HG02884 (cell line): ENCODE measurements around the gene CNDP1.
"Not testable (repeated sequence)": the region's sequence is repeated elsewhere in the genome, so short reads cannot be mapped to it uniquely, and the experiment has no call there.

Experiments
- ATAC-seq: cut with Tn5 transposase; IDR thresholded peaks from one replicate; pipeline ENCODE4 v1.9.1; 2021; ENCODE audit warnings: mild to moderate bottlenecking, moderate library complexity; ENCODE audit not compliant: unreplicated experiment

The CNDP1 gene

GRCh38 chr18:74541703-74542555 lies 7.6 kb downstream of the CNDP1 start:
- ATAC-seq: no peak

- ATAC-seq: no peak
These were observed 10.6 kb downstream of the CNDP1 start for GRCh38 chr18:74544898-74545297.

GRCh38 chr18:74546007-74546406 lies 11.7 kb downstream of the CNDP1 start:
- no peak for ATAC-seq

GRCh38 chr18:74546751-74547530 lies 12.6 kb downstream of the CNDP1 start:
- no peak for ATAC-seq

- no peak for ATAC-seq
These were observed 13.6 kb downstream of the CNDP1 start for GRCh38 chr18:74547860-74548259.

- no peak for ATAC-seq
These were observed 15.3 kb downstream of the CNDP1 start for GRCh38 chr18:74549591-74550104.

- ATAC-seq: no peak
These were observed 16.6 kb downstream of the CNDP1 start for GRCh38 chr18:74550886-74551285.

GRCh38 chr18:74551452-74551851 lies 17.2 kb downstream of the CNDP1 start:
- ATAC-seq: no peak

- ATAC-seq: peak; percentile 100
These were observed 17.7 kb downstream of the CNDP1 start for GRCh38 chr18:74551936-74552555.

- no peak for ATAC-seq
These were observed 21.8 kb downstream of the CNDP1 start for GRCh38 chr18:74556126-74556525.

- ATAC-seq: no peak
These were observed 23.8 kb downstream of the CNDP1 start for GRCh38 chr18:74558096-74558495.

GRCh38 chr18:74562131-74562730 lies 27.9 kb downstream of the CNDP1 start:
- no peak for ATAC-seq

GRCh38 chr18:74562775-74563174 lies 28.5 kb downstream of the CNDP1 start:
- no peak for ATAC-seq

GRCh38 chr18:74563999-74564398 lies 29.7 kb downstream of the CNDP1 start:
- no peak for ATAC-seq

GRCh38 chr18:74565164-74565563 lies 30.9 kb downstream of the CNDP1 start:
- not testable (repeated sequence) for ATAC-seq

- not testable (repeated sequence) for ATAC-seq
These were observed 31.7 kb downstream of the CNDP1 start for GRCh38 chr18:74565993-74566392.

- ATAC-seq: no peak
These were observed 33.5 kb downstream of the CNDP1 start for GRCh38 chr18:74567822-74568221.

GRCh38 chr18:74569401-74569800 lies 35.1 kb downstream of the CNDP1 start:
- no peak for ATAC-seq

GRCh38 chr18:74570266-74570665 lies 36.0 kb downstream of the CNDP1 start:
- no peak for ATAC-seq

GRCh38 chr18:74571895-74572680 lies 37.8 kb downstream of the CNDP1 start:
- ATAC-seq: no peak
